H1 (cell line): ENCODE measurements around the gene DENND2A. TPM values are rescaled to one million over a fixed set of nuclear protein-coding genes. Genes with fewer than 3 reads are reported as not detected.

ENCODE experiments used
- CTCF ChIA-PET: fragments of 300-600 bp; sonication (Branson Sonifier 250); formaldehyde crosslinking; loops from one replicate; lab custom pipeline; 2021; ENCODE audit not compliant: partially characterized antibody; lab: Charles Lee
- POLR2A ChIA-PET: fragments of 300-600 bp; sonication (Branson Sonifier 250); formaldehyde crosslinking; loops from one replicate; lab custom pipeline; 2021; ENCODE audit warnings: inconsistent platforms; ENCODE audit not compliant: partially characterized antibody; lab: Charles Lee
- DNase-seq, 2 experiments: peaks; one replicate each; pipeline versions ENCODE4 v3.0.0 to v3.0.0-alpha.2; 2010 to 2022; ENCODE audit warnings: low spot score in 2 of 2, low read depth in 1 of 2, mixed read lengths in 1 of 2
- FAIRE-seq: peaks from 2 replicates; lab custom pipeline; 2011; peaks lifted over from hg19 to GRCh38; lab: Jason Lieb, UNC
- H2AFZ ChIP-seq: 2 replicates; pipeline ENCODE4 v1.8.1; 2012; ENCODE audit warnings: low read length, inconsistent platforms
- H2AK5ac ChIP-seq: 2 replicates; pipeline ENCODE4 v1.6.1; 2013; ENCODE audit warnings: low read depth, low read length
- H2BK120ac ChIP-seq: replicated peaks from 2 replicates; pipeline ENCODE3; 2013; ENCODE audit warnings: low read depth, low read length, inconsistent platforms
- H2BK12ac ChIP-seq: 2 replicates; pipeline ENCODE4 v1.6.1; 2013; ENCODE audit warnings: low read depth, low read length
- H2BK15ac ChIP-seq: 2 replicates; pipeline ENCODE4 v1.6.1; 2013; ENCODE audit warnings: low read length
- H2BK20ac ChIP-seq: 2 replicates; pipeline ENCODE4 v1.6.1; 2013; ENCODE audit warnings: low read length
- H2BK5ac ChIP-seq: 2 replicates; pipeline ENCODE4 v1.6.1; 2013; ENCODE audit warnings: low read depth, low read length
- H3K14ac ChIP-seq: 2 replicates; pipeline ENCODE4 v1.6.1; 2013; ENCODE audit warnings: inconsistent platforms; ENCODE audit not compliant: insufficient read length
- H3K18ac ChIP-seq: 2 replicates; pipeline ENCODE4 v1.6.1; 2013; ENCODE audit warnings: low read length; ENCODE audit errors: extremely low read depth
- H3K23ac ChIP-seq: 2 replicates; pipeline ENCODE4 v1.6.1; 2013; ENCODE audit warnings: inconsistent platforms; ENCODE audit not compliant: insufficient read length
- H3K23me2 ChIP-seq: 2 replicates; pipeline ENCODE4 v1.6.1; 2013; ENCODE audit warnings: low read depth, low read length
- H3K27ac ChIP-seq: 2 replicates; pipeline ENCODE4 v1.6.1; 2011; ENCODE audit warnings: low read depth, low read length, inconsistent platforms
- H3K27me3 ChIP-seq, 4 experiments: replicated peaks in 1 of 4; 1 replicate in 1 of 4; 2 replicates in 3 of 4; pipeline versions ENCODE4 v1.6.1 to v1.8.1; 2011 to 2013; ENCODE audit warnings: low read length in 3 of 4, mild to moderate bottlenecking in 3 of 4, inconsistent platforms in 2 of 4, mixed read lengths in 2 of 4, moderate library complexity in 1 of 4; ENCODE audit not compliant: control insufficient read depth in 3 of 4, insufficient read depth in 3 of 4; ENCODE audit errors: extremely low read depth in 1 of 4
- H3K36me3 ChIP-seq, 4 experiments: 2 replicates each; pipeline versions ENCODE4 v1.6.1 to v1.8.1; 2011 to 2013; ENCODE audit warnings: mild to moderate bottlenecking in 4 of 4, low read length in 3 of 4, moderate library complexity in 2 of 4, control low read depth in 1 of 4, inconsistent platforms in 1 of 4; ENCODE audit not compliant: insufficient read depth in 4 of 4, control insufficient read depth in 2 of 4
- H3K4ac ChIP-seq: replicated peaks from 2 replicates; pipeline ENCODE3; 2013; ENCODE audit warnings: low read length, low read depth, mixed read lengths, inconsistent platforms; ENCODE audit not compliant: insufficient read length
- H3K4me1 ChIP-seq, 4 experiments: replicated peaks in 1 of 4; 1 replicate in 1 of 4; 2 replicates in 3 of 4; pipeline versions ENCODE4 v1.6.1 to v1.8.1; 2011 to 2013; ENCODE audit warnings: low read length in 3 of 4, inconsistent platforms in 2 of 4, mixed read lengths in 1 of 4; ENCODE audit not compliant: insufficient read depth in 4 of 4, control insufficient read depth in 3 of 4
- H3K4me2 ChIP-seq, 2 experiments: 2 replicates each; pipeline versions ENCODE4 v1.6.1 to v1.8.1; 2011 to 2013; ENCODE audit warnings: low read depth in 2 of 2, low read length in 2 of 2, control low read depth in 1 of 2, inconsistent platforms in 1 of 2, mild to moderate bottlenecking in 1 of 2; ENCODE audit not compliant: insufficient read depth in 1 of 2
- H3K4me3 ChIP-seq, 4 experiments: fragments of 200-600, 300-600 bp in 1 of 4; sonication (generic), shearing (Covaris generic), sonication (Bioruptor Twin) in 1 of 4; 2 replicates each; pipeline versions ENCODE4 v1.5.1 to v1.8.1; 2011 to 2016; ENCODE audit warnings: low read length in 4 of 4, low read depth in 3 of 4, control low read depth in 2 of 4, inconsistent platforms in 2 of 4, mild to moderate bottlenecking in 2 of 4, mixed read lengths in 1 of 4, moderate library complexity in 1 of 4; ENCODE audit not compliant: insufficient read depth in 2 of 4; ENCODE audit errors: extremely low read depth in 1 of 4
- H3K56ac ChIP-seq: replicated peaks from 2 replicates; pipeline ENCODE3; 2013; ENCODE audit warnings: low read depth, mild to moderate bottlenecking, mixed read lengths, low read length, inconsistent platforms; ENCODE audit not compliant: insufficient read length
- H3K79me1 ChIP-seq: 2 replicates; pipeline ENCODE4 v1.6.1; 2013; ENCODE audit warnings: low read depth, low read length, control low read depth
- H3K79me2 ChIP-seq, 2 experiments: 2 replicates each; pipeline versions ENCODE4 v1.6.1 to v1.8.1; 2012 to 2013; ENCODE audit warnings: low read length in 2 of 2, mild to moderate bottlenecking in 2 of 2, inconsistent platforms in 1 of 2; ENCODE audit not compliant: insufficient read depth in 2 of 2, control insufficient read depth in 1 of 2
- H3K9ac ChIP-seq, 4 experiments: replicated peaks in 1 of 4; 1 replicate in 1 of 4; 2 replicates in 3 of 4; pipeline versions ENCODE4 v1.6.1 to v1.8.1; 2011 to 2013; ENCODE audit warnings: low read depth in 3 of 4, low read length in 3 of 4, control low read depth in 2 of 4, mild to moderate bottlenecking in 2 of 4, moderate library complexity in 2 of 4, inconsistent platforms in 1 of 4; ENCODE audit errors: extremely low read depth in 1 of 4
- H3K9me3 ChIP-seq, 2 experiments: 2 replicates each; pipeline versions ENCODE4 v1.6.1 to v1.8.1; 2012 to 2013; ENCODE audit warnings: mild to moderate bottlenecking in 2 of 2, moderate library complexity in 2 of 2, control low read depth in 1 of 2, inconsistent platforms in 1 of 2, low read depth in 1 of 2, low read length in 1 of 2, mixed read lengths in 1 of 2; ENCODE audit not compliant: insufficient read depth in 2 of 2
- H4K20me1 ChIP-seq, 2 experiments: replicated peaks in 1 of 2; 2 replicates each; pipeline versions ENCODE3 to v1.8.1; 2011 to 2013; ENCODE audit warnings: inconsistent platforms in 2 of 2, low read length in 2 of 2, mild to moderate bottlenecking in 1 of 2; ENCODE audit not compliant: insufficient read depth in 2 of 2, control insufficient read depth in 1 of 2
- H4K5ac ChIP-seq: 2 replicates; pipeline ENCODE4 v1.6.1; 2013; ENCODE audit warnings: low read length, low read depth, mixed read lengths, inconsistent platforms; ENCODE audit not compliant: insufficient read length
- H4K8ac ChIP-seq: 2 replicates; pipeline ENCODE4 v1.8.0; 2013; ENCODE audit warnings: mild to moderate bottlenecking, moderate library complexity, low read length, inconsistent platforms; ENCODE audit not compliant: insufficient read depth; ENCODE audit errors: extremely low read depth
- H4K91ac ChIP-seq: replicated peaks from 2 replicates; pipeline ENCODE3; 2013; ENCODE audit warnings: low read length, mixed read lengths, inconsistent platforms; ENCODE audit not compliant: insufficient read length
- CBX5 ChIP-seq: fragments of 300-800, 300-1000 bp; sonication (generic); IDR thresholded peaks from 2 replicates; pipeline ENCODE4 v1.7.1; 2016; ENCODE audit warnings: antibody characterized with exemption, low read length, low read depth
- CTCF ChIP-seq, 3 experiments: IDR thresholded peaks; 1 replicate in 2 of 3; 2 replicates in 1 of 3; pipeline versions ENCODE4 v1.5.1 to v1.6.1; 2011; ENCODE audit warnings: low read length in 3 of 3, mild to moderate bottlenecking in 3 of 3, inconsistent platforms in 2 of 3, low read depth in 1 of 3, moderate library complexity in 1 of 3; ENCODE audit not compliant: insufficient read depth in 1 of 3; ENCODE audit errors: control extremely low read depth in 1 of 3
- FOSL1 ChIP-seq: IDR thresholded peaks from 2 replicates; pipeline ENCODE4 v1.6.1; 2011; ENCODE audit warnings: mild to moderate bottlenecking, low read depth, low read length, moderate library complexity; ENCODE audit not compliant: insufficient read depth
- HDAC2 ChIP-seq, 2 experiments: fragments of 300-600 bp in 1 of 2; sonication (generic) in 1 of 2; IDR thresholded peaks; 2 replicates each; pipeline ENCODE4 v1.6.1; 2011 to 2012; ENCODE audit warnings: low read depth in 2 of 2, low read length in 2 of 2, mild to moderate bottlenecking in 2 of 2, moderate library complexity in 2 of 2, borderline replicate concordance in 1 of 2, inconsistent platforms in 1 of 2
- JUN ChIP-seq: IDR thresholded peaks from 2 replicates; pipeline ENCODE4 v1.6.1; 2011; ENCODE audit warnings: low read depth, mild to moderate bottlenecking, improper control_type of control experiment, low read length
- JUND ChIP-seq: IDR thresholded peaks from 2 replicates; pipeline ENCODE4 v1.6.1; 2011; ENCODE audit warnings: mild to moderate bottlenecking, improper control_type of control experiment, low read length
- KDM1A ChIP-seq: fragments of 200-600, 300-600 bp; sonication (generic); IDR thresholded peaks from 2 replicates; pipeline ENCODE4 v1.7.1; 2016; ENCODE audit warnings: mild to moderate bottlenecking, low read length, borderline replicate concordance
- WGBS, 2 experiments: shearing (Covaris generic) in 1 of 2; methylation state at CpG; one replicate each; pipeline versions ENCODE4 v1.1.6 to v1.1.7; 2013 to 2015; ENCODE audit warnings: low lambda C conversion rate in 2 of 2, mixed read lengths in 2 of 2, inconsistent platforms in 1 of 2, low coverage in 1 of 2, missing lambda C conversion rate in 1 of 2; ENCODE audit not compliant: insufficient replicate concordance in 2 of 2, insufficient coverage in 1 of 2, insufficient read length in 1 of 2; ENCODE audit errors: extremely low coverage in 1 of 2, missing lambda C conversion rate in 1 of 2; 5-methylcytosine and 5-hydroxymethylcytosine counted together
- polyA plus RNA-seq, 7 experiments: library from polyadenylated mRNA; depleted of rRNA in 3 of 7; stranded (reverse) in 5 of 7; unstranded in 2 of 7; fragments of >200 nt in 5 of 7; fragments of 200-250 nt in 2 of 7; gene quantifications; 1 replicate in 5 of 7; 2 replicates in 1 of 7; 4 replicates in 1 of 7; pipeline versions ENCODE4 v1.2.1 to v1.2.3, GENCODE V29; 2011 to 2013; ENCODE audit warnings: missing spikeins in 2 of 7, mixed read lengths in 2 of 7
- total RNA-seq: library from RNA; stranded (reverse); fragmentation: NEBNext Ultra II Directional; extraction: Animal tissue kit (Norgen Biotek cat#: 25700); gene quantifications from 2 replicates; pipeline ENCODE4 v1.2.1, GENCODE V29; 2021

Gene DENND2A
- total and polyA plus RNA-seq, 2 of the 8 experiments (the other 6 are each of a cell fraction or from before 2014, with no cell fraction given), result 5.0 to 13.0 TPM

DNA sequence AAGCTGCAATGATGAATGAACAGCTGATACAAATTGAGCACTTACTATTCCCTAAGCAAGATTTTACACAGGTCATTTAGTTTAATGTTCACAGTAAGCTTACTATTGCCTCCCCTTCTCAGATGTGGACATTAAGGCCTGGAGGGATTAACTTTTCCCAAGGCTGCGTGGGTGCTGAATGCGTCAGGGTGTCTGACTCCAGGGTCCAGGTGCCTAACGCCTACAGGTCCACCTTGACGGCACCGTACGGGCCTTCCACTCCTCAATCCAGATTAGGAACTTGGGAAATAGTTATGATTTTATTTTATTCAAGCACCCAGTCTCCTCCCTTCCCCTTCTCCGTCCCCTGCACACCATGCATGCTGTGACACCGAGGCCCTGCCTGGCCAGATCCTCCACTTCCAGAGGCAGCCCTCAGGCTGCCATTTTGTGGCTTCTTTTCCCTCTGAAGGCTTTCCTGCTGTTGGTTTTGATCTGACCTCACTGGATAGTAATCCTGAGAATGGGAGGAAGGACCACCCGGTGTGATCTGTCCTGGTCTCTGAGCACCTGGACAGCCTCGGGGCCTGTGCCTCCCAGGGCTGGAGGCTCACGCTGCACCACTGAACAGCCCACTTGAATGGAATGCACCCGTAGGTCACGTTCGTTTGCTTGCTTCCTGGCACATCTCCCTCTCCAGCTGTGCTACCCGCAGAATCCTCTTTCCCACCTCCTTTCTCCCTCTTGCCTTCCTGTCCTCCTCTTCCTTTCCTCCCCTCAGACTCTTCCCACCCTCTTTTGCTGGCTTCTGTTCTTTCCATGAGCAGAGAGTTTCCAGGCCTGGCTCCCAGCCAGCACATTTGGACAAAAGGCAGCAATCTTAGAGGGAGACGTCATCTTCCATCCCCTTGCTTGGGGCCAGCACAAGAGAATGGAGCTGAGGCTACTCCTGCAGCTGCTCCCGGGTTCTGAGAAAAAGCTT lies 14.4 kb downstream of the DENND2A start:
- Histone ChIP-seq H3K56ac (no peak overlapping the region), H2BK5ac (peak overlapping the region; percentile 80), H2BK12ac (peak overlapping the region; percentile 86), H2BK120ac (no peak overlapping the region), H3K4me3 (no peak overlapping the region), H3K4me2 (no peak overlapping the region; a peak in 1 of 4 replicates), H3K14ac (no peak overlapping the region), H3K4ac (no peak overlapping the region), H3K9ac (0 out of 7 replicates have a peak overlapping the region, but pooled peaks of 1 of the 4 experiments have one; percentile 33), H2AFZ (no peak overlapping the region), H3K23ac (no peak overlapping the region), H2BK15ac (peak overlapping the region; percentile 65; the same call in 1 of the 2 replicates), H3K23me2 (peaks cover 4% of the 10 kb centered on the region; the same call in 1 of the 2 replicates), H4K91ac (peak overlapping the region; percentile 13), H3K27me3 (no peaks in the 10 kb centered on the region), H4K8ac (no peak overlapping the region; the same call in 1 of the 2 replicates), H3K9me3 (no peaks in the 10 kb centered on the region), H3K27ac (peak overlapping the region; percentile 21; the same call in 1 of the 2 replicates), H3K79me2 (no peaks in the 10 kb centered on the region; a peak in 1 of 4 replicates), H4K5ac (no peak overlapping the region), H3K36me3 (no peaks in the 10 kb centered on the region), H2AK5ac (peak overlapping the region; percentile 16; the same call in 1 of the 2 replicates), H4K20me1 (peaks cover 0 to 6% of the 10 kb centered on the region in 2 experiments), H3K4me1 (peaks cover 5 to 14% (median 8%) of the 10 kb centered on the region in 4 experiments), H2BK20ac (no peak overlapping the region), H3K18ac (peak overlapping the region; percentile 44), H3K79me1 (no peaks in the 10 kb centered on the region)
- FAIRE-seq, result no peak
- 82% methylated on average over 16 of the region's 17 CpGs; no CpG with 5 or more reads in 1 of the 2 experiments for WGBS, 2 experiments
- CTCF ChIA-PET, result interaction anchor here (1.0 to 2.5 kb wide), 8 partner anchors 9 to 113 kb away, joined by 3 to 8 read pairs (median 4); no protein-coding TSS in a partner anchor
- POLR2A ChIA-PET, result interaction anchor here (1.1 to 2.4 kb wide), 3 partner anchors 9 to 19 kb away, joined by 3 to 8 read pairs (median 5); no protein-coding TSS in a partner anchor
- DNase-seq, result peak; percentile 69 to 85
- TF ChIP-seq CBX5 (no peak), CTCF (IDR thresholded peaks at IDR 0.05; ENCODE audit: control extremely low read depth in 1 of 3, insufficient read depth in 1 of 3, low read depth in 1 of 3, low read length in 3 of 3) (no peak), KDM1A (no peak), JUN (peak; percentile 80), HDAC2 (IDR thresholded peaks at IDR 0.05; ENCODE audit: borderline replicate concordance in 1 of 2, low read depth in 2 of 2, low read length in 2 of 2) (peak in 1 of 2 experiments; percentile 73; a peak in 1 of 4 replicates), FOSL1 (no peak), JUND (peak; percentile 70; the same call in 1 of the 2 replicates)
